OCI-LY7 (cell line): ENCODE data around the gene ANKRD26.

ENCODE experiments used
- CTCF ChIP-seq: fragments of 200-600 bp; sonication (generic); conservative IDR thresholded peaks from 2 replicates; pipeline ENCODE4 v1.5.1; 2014; ENCODE audit warnings: mild to moderate bottlenecking, antibody characterized with exemption, low read length, moderate library complexity, mixed read lengths
- EZH2phosphoT487 ChIP-seq: fragments of 200-600 bp; sonication (generic); IDR thresholded peaks from 2 replicates; pipeline ENCODE4 v1.6.1; 2018; ENCODE audit warnings: low read depth, borderline replicate concordance, mild to moderate bottlenecking, mixed run types, antibody characterized with exemption, low read length, moderate library complexity, mixed read lengths

GRCh38 chr10:26997610-26998009 lies 102.7 kb downstream of the ANKRD26 start:
- TF ChIP-seq CTCF (no peak), EZH2phosphoT487 (no peak)
